Measurements from ENCODE around the gene DOCK2.

DNA sequence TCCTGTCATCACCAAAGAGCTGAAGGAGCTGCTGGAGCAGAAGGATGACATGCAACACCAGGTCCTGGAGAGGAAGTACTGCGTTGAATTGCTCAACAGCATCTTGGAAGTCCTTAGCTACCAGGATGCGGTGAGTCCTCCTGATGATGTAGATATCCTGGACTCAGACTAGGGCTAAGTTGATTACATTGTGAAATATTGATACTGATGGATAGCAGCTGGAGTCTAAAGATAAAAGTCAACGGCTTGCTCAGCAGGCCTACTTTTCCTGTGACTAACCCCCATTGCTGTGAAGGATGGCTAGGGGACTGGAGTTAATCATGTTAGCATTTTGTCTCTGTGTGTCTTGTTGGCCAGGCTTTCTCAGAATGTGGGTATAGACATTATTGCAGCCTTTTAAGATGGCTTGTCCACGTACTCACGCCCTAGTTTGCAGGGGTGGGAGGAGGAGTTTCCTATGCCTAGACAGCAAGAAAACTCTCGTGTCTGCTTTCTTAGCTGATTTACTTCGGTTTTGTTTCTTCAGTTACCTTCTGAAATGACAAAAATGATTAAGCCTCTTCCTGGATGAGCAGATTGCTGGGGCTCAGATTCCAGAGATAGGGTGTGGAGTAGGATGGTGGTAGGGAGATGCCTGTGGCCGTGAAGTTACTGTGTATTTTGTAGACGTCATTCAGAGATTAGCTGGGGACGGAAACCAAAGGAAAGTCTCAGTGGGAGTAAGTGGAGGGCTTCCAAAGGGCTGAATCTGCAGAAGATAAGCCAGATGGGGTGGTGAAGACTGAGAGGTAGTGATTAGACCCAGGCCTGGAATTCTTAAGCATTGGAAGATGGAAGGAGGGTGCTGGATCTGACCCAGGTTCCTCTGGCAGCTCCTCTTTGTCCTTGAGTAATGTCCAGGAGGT is 166.3 kb downstream of the DOCK2 start:
- TF ChIP-seq, protein P1, sequence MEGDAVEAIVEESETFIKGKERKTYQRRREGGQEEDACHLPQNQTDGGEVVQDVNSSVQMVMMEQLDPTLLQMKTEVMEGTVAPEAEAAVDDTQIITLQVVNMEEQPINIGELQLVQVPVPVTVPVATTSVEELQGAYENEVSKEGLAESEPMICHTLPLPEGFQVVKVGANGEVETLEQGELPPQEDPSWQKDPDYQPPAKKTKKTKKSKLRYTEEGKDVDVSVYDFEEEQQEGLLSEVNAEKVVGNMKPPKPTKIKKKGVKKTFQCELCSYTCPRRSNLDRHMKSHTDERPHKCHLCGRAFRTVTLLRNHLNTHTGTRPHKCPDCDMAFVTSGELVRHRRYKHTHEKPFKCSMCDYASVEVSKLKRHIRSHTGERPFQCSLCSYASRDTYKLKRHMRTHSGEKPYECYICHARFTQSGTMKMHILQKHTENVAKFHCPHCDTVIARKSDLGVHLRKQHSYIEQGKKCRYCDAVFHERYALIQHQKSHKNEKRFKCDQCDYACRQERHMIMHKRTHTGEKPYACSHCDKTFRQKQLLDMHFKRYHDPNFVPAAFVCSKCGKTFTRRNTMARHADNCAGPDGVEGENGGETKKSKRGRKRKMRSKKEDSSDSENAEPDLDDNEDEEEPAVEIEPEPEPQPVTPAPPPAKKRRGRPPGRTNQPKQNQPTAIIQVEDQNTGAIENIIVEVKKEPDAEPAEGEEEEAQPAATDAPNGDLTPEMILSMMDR (IDR thresholded peaks at IDR 0.05), result no peak
- TF ChIP-seq, protein P2, sequence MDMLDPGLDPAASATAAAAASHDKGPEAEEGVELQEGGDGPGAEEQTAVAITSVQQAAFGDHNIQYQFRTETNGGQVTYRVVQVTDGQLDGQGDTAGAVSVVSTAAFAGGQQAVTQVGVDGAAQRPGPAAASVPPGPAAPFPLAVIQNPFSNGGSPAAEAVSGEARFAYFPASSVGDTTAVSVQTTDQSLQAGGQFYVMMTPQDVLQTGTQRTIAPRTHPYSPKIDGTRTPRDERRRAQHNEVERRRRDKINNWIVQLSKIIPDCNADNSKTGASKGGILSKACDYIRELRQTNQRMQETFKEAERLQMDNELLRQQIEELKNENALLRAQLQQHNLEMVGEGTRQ (IDR thresholded peaks at IDR 0.05; ENCODE audit: borderline replicate concordance, low read depth, low read length), result no peak
- TF ChIP-seq GATA2 (CRISPR knock-in tag; IDR thresholded peaks at IDR 0.05), result peak; percentile 67
- TF ChIP-seq SMC3 (IDR thresholded peaks at IDR 0.05; ENCODE audit: low read depth, low read length), result no peak

All from SK-N-SH (cell line).